Endothelial cell of umbilical vein (primary cell): ENCODE results near the gene GNAS. TPM values are rescaled to one million over a fixed set of nuclear protein-coding genes. Genes with fewer than 3 reads are reported as not detected.

Experiments used
- BruUV-seq: library from RNA; stranded (reverse); fragments of 400-500 nt; replicated peaks from 2 replicates; lab custom pipeline; 2021; lab: Mats Ljungman, UMichigan
- CTCF ChIA-PET: fragments of 300-600, 350-600 bp; sonication (Branson Sonifier 250); formaldehyde crosslinking; loops from one replicate; lab custom pipeline; 2021; ENCODE audit warnings: antibody characterized with exemption, inconsistent platforms; lab: Charles Lee
- POLR2A ChIA-PET: fragments of 300-600, 350-600 bp; sonication (Branson Sonifier 250); formaldehyde crosslinking; loops from one replicate; lab custom pipeline; 2021; ENCODE audit warnings: antibody characterized with exemption, inconsistent platforms; lab: Charles Lee
- DNase-seq: peaks from one replicate; pipeline ENCODE4 v3.0.0-alpha.2; 2011; ENCODE audit warnings: low read depth, low spot score
- FAIRE-seq: peaks from 2 replicates; lab custom pipeline; 2011; peaks lifted over from hg19 to GRCh38; lab: Jason Lieb, UNC
- H2AFZ ChIP-seq: 2 replicates; pipeline ENCODE4 v1.6.0; 2012; ENCODE audit warnings: low read depth, low read length, control low read depth, inconsistent platforms
- H3K27ac ChIP-seq: 2 replicates; pipeline ENCODE4 v1.5.1; 2011; ENCODE audit warnings: low read depth, mild to moderate bottlenecking, control low read depth, low read length, moderate library complexity; ENCODE audit not compliant: insufficient read depth
- H3K27me3 ChIP-seq, 2 experiments: 2 replicates each; pipeline versions ENCODE4 v1.6.0 to v1.6.1; 2011; ENCODE audit warnings: low read length in 2 of 2, mixed read lengths in 1 of 2; ENCODE audit not compliant: control insufficient read depth in 2 of 2, insufficient read depth in 2 of 2
- H3K36me3 ChIP-seq, 2 experiments: 2 replicates in 1 of 2; 3 replicates in 1 of 2; pipeline ENCODE4 v1.5.1; 2011; ENCODE audit warnings: low read length in 2 of 2, mild to moderate bottlenecking in 1 of 2, moderate library complexity in 1 of 2; ENCODE audit not compliant: control insufficient read depth in 2 of 2, insufficient read depth in 2 of 2; ENCODE audit errors: extremely low read depth in 1 of 2
- H3K4me1 ChIP-seq: 3 replicates; pipeline ENCODE4 v1.5.1; 2011; ENCODE audit warnings: mild to moderate bottlenecking, low read length; ENCODE audit not compliant: control insufficient read depth, insufficient read depth; ENCODE audit errors: extremely low read depth
- H3K4me2 ChIP-seq: 2 replicates; pipeline ENCODE4 v1.6.1; 2011; ENCODE audit warnings: low read length, control low read depth, mixed read lengths; ENCODE audit not compliant: insufficient read depth
- H3K4me3 ChIP-seq, 3 experiments: fragments of 200-600 bp in 1 of 3; sonication (generic), shearing (Covaris generic) in 1 of 3; replicated peaks in 1 of 3; 2 replicates each; pipeline ENCODE4 v1.5.1; 2011 to 2016; ENCODE audit warnings: control low read depth in 3 of 3, low read length in 3 of 3, mild to moderate bottlenecking in 2 of 3, inconsistent platforms in 1 of 3, low read depth in 1 of 3, moderate library complexity in 1 of 3; ENCODE audit not compliant: insufficient read depth in 1 of 3
- H3K79me2 ChIP-seq: 2 replicates; pipeline ENCODE4 v1.6.0; 2012; ENCODE audit warnings: low read length, inconsistent platforms; ENCODE audit not compliant: control insufficient read depth, insufficient read depth
- H3K9ac ChIP-seq: replicated peaks from 2 replicates; pipeline ENCODE3; 2011; ENCODE audit warnings: low read length, control low read depth; ENCODE audit not compliant: insufficient read depth; ENCODE audit errors: extremely low read depth
- H3K9me1 ChIP-seq: replicated peaks from 3 replicates; pipeline ENCODE4 v1.6.0; 2011; ENCODE audit warnings: mild to moderate bottlenecking, low read length; ENCODE audit not compliant: control insufficient read depth, insufficient read depth; ENCODE audit errors: extremely low read depth
- H3K9me3 ChIP-seq: replicated peaks from 2 replicates; pipeline ENCODE4 v1.5.1; 2012; ENCODE audit warnings: low read length, inconsistent platforms; ENCODE audit not compliant: control insufficient read depth, insufficient read depth
- H4K20me1 ChIP-seq: replicated peaks from 2 replicates; pipeline ENCODE3; 2011; ENCODE audit warnings: mild to moderate bottlenecking, low read length; ENCODE audit not compliant: control insufficient read depth, insufficient read depth; ENCODE audit errors: extremely low read depth
- EZH2 ChIP-seq: IDR thresholded peaks from 2 replicates; pipeline ENCODE4 v1.6.1; 2012; ENCODE audit warnings: borderline replicate concordance, low read depth, mild to moderate bottlenecking, moderate library complexity, low read length, inconsistent platforms; ENCODE audit not compliant: severe bottlenecking
- FOS ChIP-seq: IDR thresholded peaks from 2 replicates; pipeline ENCODE4 v1.6.1; 2011; ENCODE audit warnings: mild to moderate bottlenecking, low read length, moderate library complexity, borderline replicate concordance; ENCODE audit not compliant: insufficient read depth
- GATA2 ChIP-seq: IDR thresholded peaks from 2 replicates; pipeline ENCODE4 v1.7.0; 2011; ENCODE audit warnings: low read depth, mild to moderate bottlenecking, moderate library complexity, mixed read lengths, low read length; ENCODE audit not compliant: insufficient read length, insufficient read depth
- JUN ChIP-seq: IDR thresholded peaks from 2 replicates; pipeline ENCODE4 v1.6.1; 2011; ENCODE audit warnings: borderline replicate concordance, low read depth; ENCODE audit not compliant: insufficient read length, insufficient read depth
- MYC ChIP-seq: IDR thresholded peaks from one replicate; pipeline ENCODE4 v1.6.1; 2011; ENCODE audit warnings: mild to moderate bottlenecking, low read depth, low read length
- POLR2A ChIP-seq: IDR thresholded peaks from 2 replicates; pipeline ENCODE4 v1.6.1; 2012; ENCODE audit warnings: low read depth, mild to moderate bottlenecking, control low read depth, low read length
- POLR2AphosphoS5 ChIP-seq: IDR thresholded peaks from 2 replicates; pipeline ENCODE4 v1.6.1; 2012; ENCODE audit warnings: low read depth, mild to moderate bottlenecking, control low read depth, low read length, moderate library complexity; ENCODE audit not compliant: insufficient read depth
- dilution Hi-C: fragments of 300-500 bp; cut with MboI; formaldehyde crosslinking; loops from one replicate; pipeline ENCODE4 v1.15.0; 2019; ENCODE audit warnings: low sequenced_read_pairs; ENCODE audit not compliant: extremely low pct_ligation_motif_present
- intact Hi-C: fragments of 100-400 bp; cut with micrococcal nuclease; formaldehyde crosslinking; loops from one replicate; pipeline ENCODE4 v1.10.0; 2022
- polyA plus RNA-seq, 4 experiments: library from polyadenylated mRNA; depleted of rRNA in 3 of 4; stranded (reverse) in 3 of 4; unstranded in 1 of 4; fragments of >200 nt; gene quantifications; 2 replicates each; pipeline versions ENCODE4 v1.2.1 to v1.2.3, GENCODE V29; 2011 to 2012; ENCODE audit warnings: missing spikeins in 1 of 4
- total RNA-seq: library from RNA; stranded (reverse); gene quantifications from 2 replicates; pipeline ENCODE4 v1.2.3, GENCODE V29; 2021
- TF ChIP-seq, protein P1 (sequence below): IDR thresholded peaks from 2 replicates; pipeline ENCODE4 v1.6.1; 2011; ENCODE audit not compliant: insufficient read depth, insufficient read length
- TF ChIP-seq, protein P2 (sequence below), 2 donors: IDR thresholded peaks; 1 replicate in 1 of 2; 2 replicates in 1 of 2; pipeline ENCODE4 v1.5.1; 2011; ENCODE audit warnings: low read length in 2 of 2, mild to moderate bottlenecking in 2 of 2, moderate library complexity in 2 of 2, control low read depth in 1 of 2, inconsistent platforms in 1 of 2, low read depth in 1 of 2; ENCODE audit not compliant: insufficient read depth in 1 of 2; ENCODE audit errors: extremely low read depth in 1 of 2

GNAS gene
- total and polyA plus RNA-seq, 2 donors (not counting 3 experiments of a cell fraction or from before 2014, with no cell fraction given): 1,141 to 1,882 TPM

DNA sequence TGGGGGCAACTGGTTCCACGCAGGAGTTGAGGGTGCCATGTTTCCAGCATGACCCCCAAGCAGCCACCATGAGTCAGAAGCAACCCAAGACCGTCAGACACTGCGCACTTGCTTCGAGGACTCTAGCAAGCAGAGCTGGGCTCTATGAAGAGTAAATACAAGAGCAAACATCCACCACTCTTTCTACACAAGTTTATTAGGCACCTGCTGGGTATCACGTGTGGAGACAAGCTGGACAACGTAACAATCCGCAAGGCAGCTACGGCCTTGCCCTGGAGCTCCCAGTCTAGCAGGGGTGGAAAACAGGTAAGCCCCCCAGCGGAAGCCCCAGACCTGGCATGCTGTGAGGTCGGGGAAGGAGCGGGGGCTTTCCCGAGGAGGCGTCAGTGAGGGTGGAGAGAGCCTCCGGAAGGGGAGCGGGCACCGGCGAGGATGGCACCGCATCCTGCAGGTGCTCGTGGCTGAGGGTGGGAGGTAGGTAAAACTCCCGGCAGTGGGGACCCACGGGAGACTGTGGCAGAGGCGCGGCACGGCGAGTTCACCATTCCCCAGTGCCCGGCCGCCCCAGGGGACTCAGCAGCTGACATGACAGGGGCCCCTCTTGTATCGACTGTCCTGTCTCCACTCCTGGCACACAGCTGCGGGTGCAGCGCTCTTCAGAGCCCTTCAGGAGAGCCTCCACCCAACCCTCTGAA is 35.4 kb upstream of the GNAS start:
- BruUV-seq: no TSS peak
- no peak overlapping the region for H3K9ac ChIP-seq
- DNase-seq (no peak), FAIRE-seq (no peak)
- no peaks in the 10 kb centered on the region for H3K4me1 ChIP-seq
- no peak overlapping the region for H2AFZ ChIP-seq
- CTCF ChIA-PET: no interaction called here
- no peaks in the 10 kb centered on the region for H3K9me3 ChIP-seq
- no peaks in the 10 kb centered on the region for H3K79me2 ChIP-seq
- no peaks in the 10 kb centered on the region for H3K9me1 ChIP-seq
- POLR2A ChIA-PET: no interaction called here
- dilution Hi-C loops (no loop called here), intact Hi-C loops (no loop called here)
- no peaks in the 10 kb centered on the region for H3K36me3 ChIP-seq
- no peak overlapping the region for H3K27ac ChIP-seq
- no peaks in the 10 kb centered on the region for H3K27me3 ChIP-seq
- H3K4me2 ChIP-seq: no peak overlapping the region
- no peaks in the 10 kb centered on the region for H4K20me1 ChIP-seq
- no peak overlapping the region for H3K4me3 ChIP-seq
- TF ChIP-seq FOS (no peak), EZH2 (no peak), POLR2A (no peak), POLR2AphosphoS5 (no peak), MYC (no peak), JUN (no peak), GATA2 (no peak)
- TF ChIP-seq, protein P1, sequence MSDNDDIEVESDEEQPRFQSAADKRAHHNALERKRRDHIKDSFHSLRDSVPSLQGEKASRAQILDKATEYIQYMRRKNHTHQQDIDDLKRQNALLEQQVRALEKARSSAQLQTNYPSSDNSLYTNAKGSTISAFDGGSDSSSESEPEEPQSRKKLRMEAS: no peak
- TF ChIP-seq, protein P2, sequence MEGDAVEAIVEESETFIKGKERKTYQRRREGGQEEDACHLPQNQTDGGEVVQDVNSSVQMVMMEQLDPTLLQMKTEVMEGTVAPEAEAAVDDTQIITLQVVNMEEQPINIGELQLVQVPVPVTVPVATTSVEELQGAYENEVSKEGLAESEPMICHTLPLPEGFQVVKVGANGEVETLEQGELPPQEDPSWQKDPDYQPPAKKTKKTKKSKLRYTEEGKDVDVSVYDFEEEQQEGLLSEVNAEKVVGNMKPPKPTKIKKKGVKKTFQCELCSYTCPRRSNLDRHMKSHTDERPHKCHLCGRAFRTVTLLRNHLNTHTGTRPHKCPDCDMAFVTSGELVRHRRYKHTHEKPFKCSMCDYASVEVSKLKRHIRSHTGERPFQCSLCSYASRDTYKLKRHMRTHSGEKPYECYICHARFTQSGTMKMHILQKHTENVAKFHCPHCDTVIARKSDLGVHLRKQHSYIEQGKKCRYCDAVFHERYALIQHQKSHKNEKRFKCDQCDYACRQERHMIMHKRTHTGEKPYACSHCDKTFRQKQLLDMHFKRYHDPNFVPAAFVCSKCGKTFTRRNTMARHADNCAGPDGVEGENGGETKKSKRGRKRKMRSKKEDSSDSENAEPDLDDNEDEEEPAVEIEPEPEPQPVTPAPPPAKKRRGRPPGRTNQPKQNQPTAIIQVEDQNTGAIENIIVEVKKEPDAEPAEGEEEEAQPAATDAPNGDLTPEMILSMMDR (IDR thresholded peaks at IDR 0.05; ENCODE audit: extremely low read depth in 1 of 2, insufficient read depth in 1 of 2, low read depth in 1 of 2, low read length in 2 of 2): no peak
